ENCODE measurements around the gene MRPL14. TPM values are rescaled to one million over a fixed set of nuclear protein-coding genes. Genes with fewer than 3 reads are reported as not detected.

Gene MRPL14
- total RNA-seq, 1 experiment from 2014 or later = 103 TPM

DNA sequence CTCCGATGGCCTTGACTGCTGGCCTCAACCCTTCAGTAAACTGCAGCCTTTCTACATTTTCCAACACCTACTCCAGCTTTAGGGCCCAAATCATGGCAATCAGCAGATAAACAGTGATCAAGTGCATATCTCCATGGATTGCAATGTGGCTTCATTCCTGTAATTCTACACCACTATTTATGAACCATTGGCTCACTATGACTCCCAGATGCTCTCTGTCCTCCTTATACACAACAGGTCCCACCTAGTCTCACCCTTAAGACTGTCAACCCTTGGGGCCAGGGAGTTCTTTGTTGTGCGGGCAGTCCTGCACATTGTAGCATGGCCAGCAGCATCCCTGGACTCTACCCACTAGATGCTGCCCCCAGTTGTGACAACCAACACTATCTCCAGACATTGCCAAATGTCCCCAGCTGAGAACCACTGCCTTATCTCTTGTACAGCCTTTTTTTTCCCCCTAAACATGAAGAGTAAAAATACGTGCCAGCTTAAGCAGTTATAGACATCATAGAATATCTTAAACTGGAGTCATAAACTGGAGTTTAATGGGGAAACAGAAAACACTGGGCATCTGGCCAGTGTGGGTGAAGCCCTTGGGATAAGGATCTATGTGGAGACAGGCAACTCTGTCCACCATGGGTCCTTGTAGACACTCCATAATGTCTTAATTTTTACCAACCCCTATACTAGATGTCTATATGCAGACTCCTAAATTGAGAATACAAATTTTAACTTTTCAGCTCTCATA is 21.1 kb downstream of the MRPL14 start:
- intact Hi-C loops (cut with micrococcal nuclease; ENCODE audit: unreplicated experiment) = no loop called here
- no peak for DNase-seq
- BruUV-seq (replicated peaks) = no TSS peak
- Mint-ChIP-seq H3K4me3 (ENCODE audit: low read depth, unreplicated experiment) (no peak overlapping the region), H3K27ac (ENCODE audit: unreplicated experiment) (no peak overlapping the region), H3K27me3 (ENCODE audit: unreplicated experiment) (no peaks in the 10 kb centered on the region), H3K4me1 (ENCODE audit: low read depth, unreplicated experiment) (peaks cover 42% of the 10 kb centered on the region), H3K9me3 (ENCODE audit: low read depth, unreplicated experiment) (no peaks in the 10 kb centered on the region), H3K36me3 (ENCODE audit: insufficient read depth, unreplicated experiment) (peaks cover 88% of the 10 kb centered on the region)
- TF ChIP-seq, protein P1, sequence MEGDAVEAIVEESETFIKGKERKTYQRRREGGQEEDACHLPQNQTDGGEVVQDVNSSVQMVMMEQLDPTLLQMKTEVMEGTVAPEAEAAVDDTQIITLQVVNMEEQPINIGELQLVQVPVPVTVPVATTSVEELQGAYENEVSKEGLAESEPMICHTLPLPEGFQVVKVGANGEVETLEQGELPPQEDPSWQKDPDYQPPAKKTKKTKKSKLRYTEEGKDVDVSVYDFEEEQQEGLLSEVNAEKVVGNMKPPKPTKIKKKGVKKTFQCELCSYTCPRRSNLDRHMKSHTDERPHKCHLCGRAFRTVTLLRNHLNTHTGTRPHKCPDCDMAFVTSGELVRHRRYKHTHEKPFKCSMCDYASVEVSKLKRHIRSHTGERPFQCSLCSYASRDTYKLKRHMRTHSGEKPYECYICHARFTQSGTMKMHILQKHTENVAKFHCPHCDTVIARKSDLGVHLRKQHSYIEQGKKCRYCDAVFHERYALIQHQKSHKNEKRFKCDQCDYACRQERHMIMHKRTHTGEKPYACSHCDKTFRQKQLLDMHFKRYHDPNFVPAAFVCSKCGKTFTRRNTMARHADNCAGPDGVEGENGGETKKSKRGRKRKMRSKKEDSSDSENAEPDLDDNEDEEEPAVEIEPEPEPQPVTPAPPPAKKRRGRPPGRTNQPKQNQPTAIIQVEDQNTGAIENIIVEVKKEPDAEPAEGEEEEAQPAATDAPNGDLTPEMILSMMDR (IDR thresholded peaks at IDR 0.05; ENCODE audit: unreplicated experiment) = no peak
- CTCF ChIA-PET = no interaction called here

DNA sequence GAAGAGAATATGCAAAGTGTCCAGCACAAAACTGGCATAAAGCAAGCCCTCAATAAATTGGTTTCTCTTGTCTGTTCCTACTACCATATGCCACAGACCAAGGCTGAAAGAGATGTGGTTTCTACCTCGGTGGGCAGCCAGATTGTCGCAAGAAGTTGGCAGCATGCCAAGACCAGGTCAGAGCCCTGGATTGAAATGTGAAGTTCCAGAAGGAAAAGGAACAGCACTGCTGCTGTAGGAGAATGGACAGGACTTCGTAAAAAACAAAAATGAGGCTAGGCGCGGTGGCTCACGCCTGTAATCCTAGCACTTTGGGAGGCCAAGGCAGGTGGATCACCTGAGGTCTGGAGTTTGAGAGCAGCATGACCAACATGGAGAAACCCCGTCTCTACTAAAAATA is 22.1 kb downstream of the MRPL14 start:
- BruUV-seq (replicated peaks) = no TSS peak
- Mint-ChIP-seq H3K4me3 (ENCODE audit: low read depth, unreplicated experiment) (no peak overlapping the region), H3K36me3 (ENCODE audit: insufficient read depth, unreplicated experiment) (peaks cover 85% of the 10 kb centered on the region), H3K9me3 (ENCODE audit: low read depth, unreplicated experiment) (no peaks in the 10 kb centered on the region), H3K4me1 (ENCODE audit: low read depth, unreplicated experiment) (peaks cover 38% of the 10 kb centered on the region), H3K27me3 (ENCODE audit: unreplicated experiment) (no peaks in the 10 kb centered on the region), H3K27ac (ENCODE audit: unreplicated experiment) (no peak overlapping the region)
- CTCF ChIA-PET = no interaction called here
- DNase-seq = no peak
- TF ChIP-seq, protein P1 (IDR thresholded peaks at IDR 0.05; ENCODE audit: unreplicated experiment) = no peak
- intact Hi-C loops (cut with micrococcal nuclease; ENCODE audit: unreplicated experiment) = no loop called here

DNA sequence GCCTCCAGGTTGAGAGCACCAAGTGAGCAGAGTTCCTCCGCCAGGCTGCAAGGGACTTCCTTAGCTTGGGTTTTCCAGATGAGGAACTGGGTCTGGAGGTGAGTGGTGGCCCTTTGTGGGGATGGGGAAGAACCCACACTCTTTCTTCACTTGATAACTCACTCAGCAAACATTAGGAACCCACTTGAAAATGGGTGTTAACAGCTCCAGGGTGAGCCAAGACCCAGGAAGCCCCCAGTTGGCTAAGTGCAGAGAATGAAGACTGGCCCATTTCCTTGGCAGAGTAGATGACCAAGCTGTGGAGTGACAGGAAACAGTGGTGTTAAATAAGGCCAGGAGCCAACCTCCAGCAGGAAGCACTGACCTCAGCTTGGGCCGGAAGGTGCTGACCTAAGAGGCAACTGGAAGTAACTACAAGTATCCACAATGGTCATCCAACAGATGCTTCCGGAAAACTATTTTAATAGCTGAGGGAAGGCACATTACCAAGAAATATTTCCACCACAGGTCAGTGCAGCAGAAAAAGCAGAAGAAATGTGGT is 22.7 kb downstream of the MRPL14 start:
- intact Hi-C loops (cut with micrococcal nuclease; ENCODE audit: unreplicated experiment) = no loop called here
- Mint-ChIP-seq H3K9me3 (ENCODE audit: low read depth, unreplicated experiment) (no peaks in the 10 kb centered on the region), H3K4me1 (ENCODE audit: low read depth, unreplicated experiment) (peaks cover 34% of the 10 kb centered on the region), H3K27ac (ENCODE audit: unreplicated experiment) (peak overlapping the region; percentile 11), H3K4me3 (ENCODE audit: low read depth, unreplicated experiment) (no peak overlapping the region), H3K27me3 (ENCODE audit: unreplicated experiment) (no peaks in the 10 kb centered on the region), H3K36me3 (ENCODE audit: insufficient read depth, unreplicated experiment) (peaks cover 82% of the 10 kb centered on the region)
- no TSS peak for BruUV-seq (replicated peaks)
- CTCF ChIA-PET = no interaction called here
- TF ChIP-seq, protein P1 (IDR thresholded peaks at IDR 0.05; ENCODE audit: unreplicated experiment) = no peak
- DNase-seq = no peak

DNA sequence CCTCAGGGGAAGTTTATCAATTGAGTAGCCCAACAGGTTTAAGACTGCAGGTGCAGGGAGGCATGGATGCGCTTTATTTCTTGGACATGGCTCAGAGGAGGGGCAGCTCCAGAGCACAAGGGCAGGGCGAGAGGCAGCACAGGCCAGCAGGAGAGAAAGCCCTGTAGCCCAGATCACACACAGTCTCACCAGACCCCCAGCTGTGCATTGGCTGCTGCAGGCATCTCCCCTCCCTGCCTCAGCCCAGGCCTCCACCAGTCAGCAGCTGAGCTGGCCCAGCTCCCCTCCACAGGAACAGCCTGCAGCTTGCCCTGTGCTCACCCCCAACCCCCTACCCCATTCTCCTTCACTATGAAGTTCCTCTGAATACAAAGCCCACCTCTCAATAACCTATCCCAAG is 24.7 kb downstream of the MRPL14 start:
- no peaks in the 10 kb centered on the region for H3K27me3 Mint-ChIP-seq (ENCODE audit: unreplicated experiment)
- TF ChIP-seq, protein P1 (IDR thresholded peaks at IDR 0.05; ENCODE audit: unreplicated experiment) = no peak
- peaks cover 71% of the 10 kb centered on the region for H3K36me3 Mint-ChIP-seq (ENCODE audit: insufficient read depth, unreplicated experiment)

More for the DNA sequence above, 24.7 kb downstream of the MRPL14 start:
- H3K27ac Mint-ChIP-seq (ENCODE audit: unreplicated experiment) = no peak overlapping the region
- no peaks in the 10 kb centered on the region for H3K9me3 Mint-ChIP-seq (ENCODE audit: low read depth, unreplicated experiment)
- no peak for DNase-seq
- intact Hi-C loops (cut with micrococcal nuclease; ENCODE audit: unreplicated experiment) = no loop called here
- CTCF ChIA-PET = interaction anchor here (2.3 kb wide), 1 partner anchor 9 kb away, joined by 7 read pairs; no protein-coding TSS in a partner anchor
- peaks cover 34% of the 10 kb centered on the region for H3K4me1 Mint-ChIP-seq (ENCODE audit: low read depth, unreplicated experiment)
- H3K4me3 Mint-ChIP-seq (ENCODE audit: low read depth, unreplicated experiment) = no peak overlapping the region
- BruUV-seq (replicated peaks) = no TSS peak

All from Calu3 (cell line).